Measurements from ENCODE around the gene PRUNE2.
A peak's percentile ranks its signal among the peaks of the same experiment; 100 is the strongest.

PRUNE2 gene

GRCh38 chr9:76608575-76609273 is 297.2 kb downstream of the PRUNE2 start:
- no peak for TF ChIP-seq CTCF (IDR thresholded peaks at IDR 0.05; ENCODE audit: low read depth, low read length, missing control alignments)
- no peak for DNase-seq (ENCODE audit: low read depth)
- no peak overlapping the region for H3K4me3 ChIP-seq (ENCODE audit: low read depth, low read length)

- no peak overlapping the region for H3K4me3 ChIP-seq (ENCODE audit: low read depth, low read length)
- no peak for DNase-seq (ENCODE audit: low read depth)
- TF ChIP-seq CTCF (IDR thresholded peaks at IDR 0.05; ENCODE audit: low read depth, low read length, missing control alignments): no peak
Measured at GRCh38 chr9:76607730-76608436, 298.0 kb downstream of the PRUNE2 start.

- peak; percentile 15 for DNase-seq (ENCODE audit: low read depth)
- no peak overlapping the region for H3K4me3 ChIP-seq (ENCODE audit: low read depth, low read length)
- no peak for TF ChIP-seq CTCF (IDR thresholded peaks at IDR 0.05; ENCODE audit: low read depth, low read length, missing control alignments)
Measured at GRCh38 chr9:76605321-76605900, 300.5 kb downstream of the PRUNE2 start.

- no peak for TF ChIP-seq CTCF (IDR thresholded peaks at IDR 0.05; ENCODE audit: low read depth, low read length, missing control alignments)
- no peak for DNase-seq (ENCODE audit: low read depth)
- no peak overlapping the region for H3K4me3 ChIP-seq (ENCODE audit: low read depth, low read length)
Measured at GRCh38 chr9:76603931-76604570, 301.9 kb downstream of the PRUNE2 start.

- no peak overlapping the region for H3K4me3 ChIP-seq (ENCODE audit: low read depth, low read length)
- no peak for TF ChIP-seq CTCF (IDR thresholded peaks at IDR 0.05; ENCODE audit: low read depth, low read length, missing control alignments)
- no peak for DNase-seq (ENCODE audit: low read depth)
Measured at GRCh38 chr9:76603448-76603895, 302.4 kb downstream of the PRUNE2 start.

GRCh38 chr9:76602199-76602598 is 303.7 kb downstream of the PRUNE2 start:
- DNase-seq (ENCODE audit: low read depth): no peak
- no peak overlapping the region for H3K4me3 ChIP-seq (ENCODE audit: low read depth, low read length)
- no peak for TF ChIP-seq CTCF (IDR thresholded peaks at IDR 0.05; ENCODE audit: low read depth, low read length, missing control alignments)

Measured in GM12864 (cell line).